ENCODE results near the gene ZNF70. TPM values are rescaled to one million over a fixed set of nuclear protein-coding genes. Genes with fewer than 3 reads are reported as not detected.
A peak's percentile ranks its signal among the peaks of the same experiment; 100 is the strongest.

The ZNF70 gene
- total RNA-seq, 1 experiment from 2014 or later = 3.2 TPM

GRCh38 chr22:23714596-23715578, 36.0 kb downstream of the ZNF70 start:
- BruUV-seq (replicated peaks) = no TSS peak
- POLR2A ChIA-PET = no interaction called here
- CTCF ChIA-PET = no interaction called here
- no peak overlapping the region for H2AFZ ChIP-seq (ENCODE audit: low read depth, low read length, poor library complexity, severe bottlenecking)
- peaks cover 4 to 15% of the 10 kb centered on the region in 2 experiments; a peak in 3 of 4 replicates for H3K4me1 ChIP-seq (ENCODE audit: control insufficient read depth in 1 of 2, insufficient read depth in 2 of 2, low read length in 2 of 2)
- H3K36me3 ChIP-seq (ENCODE audit: control insufficient read depth in 1 of 2, insufficient read depth in 2 of 2, low read length in 2 of 2) = peaks cover 27 to 30% of the 10 kb centered on the region in 2 experiments; a peak in 3 of 4 replicates
- H4K20me1 ChIP-seq (ENCODE audit: insufficient read depth) = no peaks in the 10 kb centered on the region
- DNase-seq (ENCODE audit: low read depth, low spot score) = no peak
- no peak for ATAC-seq
- RAD21 ChIA-PET (ENCODE audit: low non-redundant PET in 1 of 2, low total read pairs in 2 of 2, uncharacterized antibody in 2 of 2, unreplicated experiment in 2 of 2) = no interaction called here
- peak overlapping the region; percentile 27; the same call in 1 of the 2 replicates for H3K27ac ChIP-seq (ENCODE audit: low read depth, low read length)
- peaks cover 20% of the 10 kb centered on the region for H3K79me2 ChIP-seq (ENCODE audit: insufficient read depth, low read length)
- H3K9me3 ChIP-seq (ENCODE audit: control insufficient read depth in 1 of 2, insufficient read depth in 1 of 2, low read depth in 1 of 2, low read length in 2 of 2) = no peaks in the 10 kb centered on the region
- intact Hi-C loops (cut with micrococcal nuclease) = no loop called here
- H3K4me3 ChIP-seq (replicated peaks in 1 of 2; ENCODE audit: low read depth in 1 of 2, low read length in 2 of 2) = no peak overlapping the region
- no peaks in the 10 kb centered on the region for H3K9me2 ChIP-seq (ENCODE audit: insufficient read depth)
- no peak overlapping the region for H3K9ac ChIP-seq (ENCODE audit: low read length)
- no peak overlapping the region for H3K4me2 ChIP-seq (ENCODE audit: low read length)
- no peaks in the 10 kb centered on the region for H3K27me3 ChIP-seq (ENCODE audit: insufficient read depth, low read length)
- TF ChIP-seq CBX3 (IDR thresholded peaks at IDR 0.05; ENCODE audit: low read depth) (no peak), EGR1 (IDR thresholded peaks at IDR 0.05; ENCODE audit: low read depth) (no peak), ELF1 (IDR thresholded peaks at IDR 0.05; ENCODE audit: borderline replicate concordance, low read depth) (no peak), ZFX (IDR thresholded peaks at IDR 0.05) (no peak), CEBPB (IDR thresholded peaks at IDR 0.05; ENCODE audit: low read depth) (no peak), JUND (IDR thresholded peaks at IDR 0.05) (no peak), SRF (IDR thresholded peaks at IDR 0.05; ENCODE audit: low read depth) (no peak), SIN3A (IDR thresholded peaks at IDR 0.05; ENCODE audit: low read depth) (no peak), SP1 (IDR thresholded peaks at IDR 0.05; ENCODE audit: low read depth) (no peak), EZH2phosphoT487 (IDR thresholded peaks at IDR 0.05; ENCODE audit: borderline replicate concordance) (no peak), CTCF (IDR thresholded peaks at IDR 0.05 in 2 of 3, conservative IDR thresholded peaks at IDR 0.05 in 1 of 3; ENCODE audit: borderline replicate concordance in 1 of 3, insufficient read depth in 1 of 3, low read depth in 2 of 3, low read length in 2 of 3) (no peak), MAX (IDR thresholded peaks at IDR 0.05) (no peak), POLR2AphosphoS5 (IDR thresholded peaks at IDR 0.05; ENCODE audit: low read depth, low read length) (no peak)
- TF ChIP-seq, protein P1, sequence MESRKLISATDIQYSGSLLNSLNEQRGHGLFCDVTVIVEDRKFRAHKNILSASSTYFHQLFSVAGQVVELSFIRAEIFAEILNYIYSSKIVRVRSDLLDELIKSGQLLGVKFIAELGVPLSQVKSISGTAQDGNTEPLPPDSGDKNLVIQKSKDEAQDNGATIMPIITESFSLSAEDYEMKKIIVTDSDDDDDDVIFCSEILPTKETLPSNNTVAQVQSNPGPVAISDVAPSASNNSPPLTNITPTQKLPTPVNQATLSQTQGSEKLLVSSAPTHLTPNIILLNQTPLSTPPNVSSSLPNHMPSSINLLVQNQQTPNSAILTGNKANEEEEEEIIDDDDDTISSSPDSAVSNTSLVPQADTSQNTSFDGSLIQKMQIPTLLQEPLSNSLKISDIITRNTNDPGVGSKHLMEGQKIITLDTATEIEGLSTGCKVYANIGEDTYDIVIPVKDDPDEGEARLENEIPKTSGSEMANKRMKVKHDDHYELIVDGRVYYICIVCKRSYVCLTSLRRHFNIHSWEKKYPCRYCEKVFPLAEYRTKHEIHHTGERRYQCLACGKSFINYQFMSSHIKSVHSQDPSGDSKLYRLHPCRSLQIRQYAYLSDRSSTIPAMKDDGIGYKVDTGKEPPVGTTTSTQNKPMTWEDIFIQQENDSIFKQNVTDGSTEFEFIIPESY (IDR thresholded peaks at IDR 0.05; ENCODE audit: extremely low read depth, insufficient replicate concordance, low read length) = no peak
- TF ChIP-seq, protein P2, sequence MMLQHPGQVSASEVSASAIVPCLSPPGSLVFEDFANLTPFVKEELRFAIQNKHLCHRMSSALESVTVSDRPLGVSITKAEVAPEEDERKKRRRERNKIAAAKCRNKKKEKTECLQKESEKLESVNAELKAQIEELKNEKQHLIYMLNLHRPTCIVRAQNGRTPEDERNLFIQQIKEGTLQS (IDR thresholded peaks at IDR 0.05) = no peak
